ENCODE measurements around the gene GRIP2.

GRCh38 chr3:14539742-14540491 lies at the start of gene GRIP2:
- TF ChIP-seq, protein P1, sequence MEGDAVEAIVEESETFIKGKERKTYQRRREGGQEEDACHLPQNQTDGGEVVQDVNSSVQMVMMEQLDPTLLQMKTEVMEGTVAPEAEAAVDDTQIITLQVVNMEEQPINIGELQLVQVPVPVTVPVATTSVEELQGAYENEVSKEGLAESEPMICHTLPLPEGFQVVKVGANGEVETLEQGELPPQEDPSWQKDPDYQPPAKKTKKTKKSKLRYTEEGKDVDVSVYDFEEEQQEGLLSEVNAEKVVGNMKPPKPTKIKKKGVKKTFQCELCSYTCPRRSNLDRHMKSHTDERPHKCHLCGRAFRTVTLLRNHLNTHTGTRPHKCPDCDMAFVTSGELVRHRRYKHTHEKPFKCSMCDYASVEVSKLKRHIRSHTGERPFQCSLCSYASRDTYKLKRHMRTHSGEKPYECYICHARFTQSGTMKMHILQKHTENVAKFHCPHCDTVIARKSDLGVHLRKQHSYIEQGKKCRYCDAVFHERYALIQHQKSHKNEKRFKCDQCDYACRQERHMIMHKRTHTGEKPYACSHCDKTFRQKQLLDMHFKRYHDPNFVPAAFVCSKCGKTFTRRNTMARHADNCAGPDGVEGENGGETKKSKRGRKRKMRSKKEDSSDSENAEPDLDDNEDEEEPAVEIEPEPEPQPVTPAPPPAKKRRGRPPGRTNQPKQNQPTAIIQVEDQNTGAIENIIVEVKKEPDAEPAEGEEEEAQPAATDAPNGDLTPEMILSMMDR (conservative IDR thresholded peaks at IDR 0.05; ENCODE audit: low read length) = no peak
- TF ChIP-seq EZH2phosphoT487 (IDR thresholded peaks at IDR 0.05; ENCODE audit: borderline replicate concordance, low read depth, low read length) = no peak

Measured in OCI-LY7 (cell line).